Measurements from ENCODE around the gene TECPR2.

TECPR2 gene

DNA sequence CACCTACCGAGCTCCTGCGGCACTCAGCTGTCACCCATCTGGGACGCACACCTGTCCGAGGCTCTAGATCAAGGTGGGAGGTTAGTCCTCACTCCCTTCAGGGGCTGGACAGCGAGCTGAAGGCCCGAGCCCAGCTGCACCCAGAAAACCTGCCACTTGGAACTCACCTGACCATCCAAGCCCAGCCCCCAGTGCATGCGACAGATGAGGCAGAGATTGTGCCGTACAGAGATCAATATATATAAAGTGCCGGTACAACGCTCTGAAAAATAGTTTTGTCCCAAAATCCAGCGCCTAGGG lies 143.8 kb downstream of the TECPR2 start:
- no peak for DNase-seq (ENCODE audit: low read depth)
- TF ChIP-seq, protein P1, sequence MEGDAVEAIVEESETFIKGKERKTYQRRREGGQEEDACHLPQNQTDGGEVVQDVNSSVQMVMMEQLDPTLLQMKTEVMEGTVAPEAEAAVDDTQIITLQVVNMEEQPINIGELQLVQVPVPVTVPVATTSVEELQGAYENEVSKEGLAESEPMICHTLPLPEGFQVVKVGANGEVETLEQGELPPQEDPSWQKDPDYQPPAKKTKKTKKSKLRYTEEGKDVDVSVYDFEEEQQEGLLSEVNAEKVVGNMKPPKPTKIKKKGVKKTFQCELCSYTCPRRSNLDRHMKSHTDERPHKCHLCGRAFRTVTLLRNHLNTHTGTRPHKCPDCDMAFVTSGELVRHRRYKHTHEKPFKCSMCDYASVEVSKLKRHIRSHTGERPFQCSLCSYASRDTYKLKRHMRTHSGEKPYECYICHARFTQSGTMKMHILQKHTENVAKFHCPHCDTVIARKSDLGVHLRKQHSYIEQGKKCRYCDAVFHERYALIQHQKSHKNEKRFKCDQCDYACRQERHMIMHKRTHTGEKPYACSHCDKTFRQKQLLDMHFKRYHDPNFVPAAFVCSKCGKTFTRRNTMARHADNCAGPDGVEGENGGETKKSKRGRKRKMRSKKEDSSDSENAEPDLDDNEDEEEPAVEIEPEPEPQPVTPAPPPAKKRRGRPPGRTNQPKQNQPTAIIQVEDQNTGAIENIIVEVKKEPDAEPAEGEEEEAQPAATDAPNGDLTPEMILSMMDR (IDR thresholded peaks at IDR 0.05; ENCODE audit: insufficient read depth, low read depth, low read length, missing control alignments), result no peak
- no peak overlapping the region for H3K4me3 ChIP-seq (ENCODE audit: low read length)

DNA sequence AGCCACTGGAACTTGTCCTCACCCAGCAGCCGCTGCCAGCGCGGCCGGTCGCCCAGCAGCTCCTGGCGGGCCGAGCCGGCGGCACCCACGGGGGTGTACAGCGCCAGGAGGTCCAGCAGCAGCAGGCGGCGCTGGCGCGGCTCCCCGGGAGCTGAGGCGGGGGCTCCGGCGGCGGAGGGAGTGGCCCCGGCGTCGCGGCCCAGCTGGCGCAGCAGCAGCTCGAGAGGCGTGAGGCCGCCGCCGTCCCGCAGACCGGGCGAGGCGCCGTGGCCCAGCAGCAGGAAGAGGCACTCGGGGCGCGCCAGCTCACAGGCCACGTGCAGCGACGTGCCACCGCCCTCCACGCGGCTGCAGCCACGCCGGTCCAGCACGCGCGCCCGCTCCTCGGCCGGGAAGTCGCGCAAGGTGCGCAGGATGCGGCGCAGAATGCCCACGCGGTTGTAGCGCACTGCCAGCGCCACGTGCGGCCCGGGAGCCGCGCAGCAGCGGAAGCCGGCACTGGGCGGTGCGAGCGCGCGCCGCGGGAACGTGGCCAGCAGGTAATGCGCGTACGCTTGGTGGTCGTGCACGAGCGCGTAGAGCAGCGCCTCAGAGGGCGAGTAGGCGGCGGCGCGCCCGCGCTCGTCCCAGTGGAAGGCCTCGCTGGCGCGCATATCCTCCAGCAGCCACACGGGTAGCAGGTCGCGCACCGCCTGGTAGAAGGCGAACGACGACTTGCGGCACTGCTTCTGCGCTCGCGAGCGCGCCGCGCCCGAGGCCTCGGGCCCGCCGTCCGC lies 144.5 kb downstream of the TECPR2 start:
- H3K4me3 ChIP-seq (ENCODE audit: low read length), result no peak overlapping the region

DNA sequence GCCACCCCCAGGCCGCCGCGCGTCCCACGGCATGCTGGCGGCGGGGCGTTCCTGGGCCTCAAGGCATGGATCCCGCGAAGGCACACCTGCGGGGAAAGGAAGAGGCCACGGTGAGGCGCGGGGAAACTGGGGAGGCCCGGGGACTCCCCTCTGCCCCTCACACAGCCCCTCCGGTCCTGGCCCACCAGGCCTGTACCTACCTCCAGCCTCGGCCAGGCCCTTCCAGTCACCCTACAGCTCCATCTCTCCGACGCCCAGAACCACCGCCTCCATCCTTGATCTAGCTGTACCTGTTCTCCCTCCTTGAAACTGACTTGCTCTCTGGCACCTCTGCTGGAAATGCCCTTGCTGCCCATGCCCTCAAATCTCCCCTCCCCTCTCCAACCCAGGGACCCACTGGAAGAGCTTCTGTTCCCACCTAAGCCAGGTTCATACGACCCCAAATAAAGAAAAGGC lies 145.1 kb downstream of the TECPR2 start:
- DNase-seq (ENCODE audit: low read depth), result peak; percentile 32
- TF ChIP-seq, protein P1 (IDR thresholded peaks at IDR 0.05; ENCODE audit: insufficient read depth, low read depth, low read length, missing control alignments), result peak; percentile 39
- peak overlapping the region; percentile 15 for H3K4me3 ChIP-seq (ENCODE audit: low read length)

More for the DNA sequence above, 144.5 kb downstream of the TECPR2 start:
- peak; percentile 24 for DNase-seq (ENCODE audit: low read depth)
- TF ChIP-seq, protein P1 (IDR thresholded peaks at IDR 0.05; ENCODE audit: insufficient read depth, low read depth, low read length, missing control alignments), result no peak

DNA sequence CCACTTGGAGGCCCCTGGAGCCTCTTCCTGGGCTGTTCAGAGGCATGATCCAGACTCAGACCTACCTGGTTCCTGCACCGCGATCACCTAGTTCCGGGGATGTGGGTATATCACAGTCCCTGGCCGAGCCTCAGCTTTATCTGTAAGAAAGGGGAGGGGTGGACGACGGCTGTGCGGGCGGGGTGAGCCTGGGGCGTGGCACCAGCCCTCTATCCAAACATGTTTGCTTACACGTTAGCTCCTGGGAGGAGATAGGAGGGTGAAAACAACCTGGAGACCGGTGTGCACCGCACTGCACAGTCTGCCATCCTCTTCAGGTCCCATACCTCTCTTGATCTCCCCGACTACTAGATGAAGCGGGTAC lies 145.7 kb downstream of the TECPR2 start:
- H3K4me3 ChIP-seq (ENCODE audit: low read length), result peak overlapping the region; percentile 52
- DNase-seq (ENCODE audit: low read depth), result peak; percentile 78
- TF ChIP-seq, protein P1 (IDR thresholded peaks at IDR 0.05; ENCODE audit: insufficient read depth, low read depth, low read length, missing control alignments), result no peak

DNA sequence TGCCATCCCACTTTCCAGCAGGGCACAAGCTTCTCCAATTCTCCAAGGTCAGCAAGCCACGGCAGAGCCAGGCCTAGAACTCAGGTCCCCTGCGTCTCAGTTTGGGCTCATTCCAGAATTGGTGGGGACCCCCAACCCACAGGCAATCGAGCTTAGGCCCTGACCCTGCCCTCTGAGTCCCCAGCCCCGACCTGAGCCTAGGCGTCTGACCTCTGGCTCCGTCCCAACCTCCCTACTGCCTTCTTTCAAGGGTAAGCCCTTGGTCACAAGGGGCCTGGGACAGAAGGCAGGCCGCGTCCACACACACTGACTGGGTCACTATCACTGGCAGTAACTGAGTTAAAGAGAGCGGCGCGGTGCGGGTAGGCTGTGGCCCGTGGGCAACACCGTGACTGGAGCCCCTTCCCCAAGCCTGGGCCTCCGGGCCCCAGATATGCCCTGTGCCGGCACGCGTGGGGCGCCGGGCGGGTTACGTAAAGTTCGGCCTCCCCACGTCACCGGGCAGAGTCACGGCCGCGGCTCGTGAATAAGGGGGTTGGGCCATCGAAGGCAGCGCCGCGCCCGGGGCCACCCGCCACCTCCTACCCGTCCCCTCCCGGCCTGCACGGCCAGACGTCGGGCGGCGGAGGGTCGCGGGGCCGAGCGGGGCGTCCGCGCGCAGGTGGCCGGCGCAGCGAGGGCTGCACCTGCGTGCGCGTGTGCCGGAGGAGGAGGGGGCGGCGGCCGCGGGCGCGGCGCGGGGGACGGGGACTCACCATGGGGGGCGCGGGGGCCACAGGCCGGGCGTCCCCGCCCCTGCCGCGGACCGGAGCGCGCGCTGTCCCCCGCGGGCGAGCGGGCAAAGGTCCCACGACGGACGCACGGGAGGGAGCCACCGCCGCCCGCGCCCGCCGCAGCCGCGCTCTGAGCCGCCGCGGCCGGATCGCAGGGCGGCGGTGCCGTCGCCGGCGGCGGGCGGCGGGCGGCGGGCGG lies 146.3 kb downstream of the TECPR2 start:
- DNase-seq (ENCODE audit: low read depth), result peak; percentile 40
- TF ChIP-seq, protein P1 (IDR thresholded peaks at IDR 0.05; ENCODE audit: insufficient read depth, low read depth, low read length, missing control alignments), result no peak
- H3K4me3 ChIP-seq (ENCODE audit: low read length), result peak overlapping the region; percentile 52

DNA sequence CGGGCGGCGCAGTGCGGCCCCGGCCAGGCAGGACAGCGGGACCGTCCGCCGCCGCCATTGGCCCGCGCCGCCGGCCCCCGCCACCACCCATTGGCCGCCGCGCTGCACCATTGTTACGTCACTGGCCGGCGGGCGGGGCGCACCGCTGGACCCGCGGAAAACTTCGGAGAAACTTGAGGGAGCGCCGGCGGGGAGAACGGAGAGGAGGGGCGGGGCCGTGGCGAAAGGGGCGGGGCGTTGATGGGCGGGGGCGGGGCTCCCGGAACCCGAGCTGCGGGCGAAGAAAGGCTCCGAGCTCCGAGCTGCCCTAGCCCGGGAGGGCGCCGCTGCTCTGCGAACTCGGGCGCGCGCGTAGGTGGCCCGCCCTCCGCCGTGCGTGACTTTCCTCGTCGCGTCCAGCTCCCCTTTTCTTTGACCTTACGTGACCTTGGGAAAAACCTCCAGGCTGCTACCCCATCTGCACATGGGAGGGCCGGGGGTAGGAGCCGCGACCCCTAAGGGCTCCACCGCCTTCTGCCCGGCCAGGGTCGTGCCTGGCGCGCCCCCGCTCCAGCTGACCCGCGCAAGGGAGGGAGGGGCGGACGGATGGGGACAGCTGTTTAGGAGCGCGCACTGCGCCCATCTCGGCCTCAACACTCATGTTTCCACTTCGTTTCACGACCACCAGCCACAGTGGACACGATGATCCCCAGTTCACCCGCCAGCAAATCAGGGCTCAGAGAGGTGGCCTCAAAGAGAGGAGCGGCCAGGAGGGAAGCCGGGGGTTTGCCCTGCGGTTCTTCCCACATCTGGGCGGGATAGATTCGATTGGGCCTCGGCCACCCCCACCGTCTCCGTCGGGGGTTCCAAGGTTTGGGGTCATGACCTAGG lies 147.2 kb downstream of the TECPR2 start, which contains the start of gene ANKRD9:
TSS of gene ANKRD9 (minus strand) at position 31 of the 870 bp plus-strand sequence. CDS start 1,887 bp downstream, outside the sequence.
- TF ChIP-seq, protein P1 (IDR thresholded peaks at IDR 0.05; ENCODE audit: insufficient read depth, low read depth, low read length, missing control alignments), result no peak
- peak; percentile 95 for DNase-seq (ENCODE audit: low read depth)
- H3K4me3 ChIP-seq (ENCODE audit: low read length), result peak within 1 kb of the TSS; percentile 52
